PC-9 (cell line): Measurements from ENCODE around the gene CASP10. TPM values are rescaled to one million over a fixed set of nuclear protein-coding genes. Genes with fewer than 3 reads are reported as not detected.
A peak's percentile ranks its signal among the peaks of the same experiment; 100 is the strongest.
"Not testable (repeated sequence)": the region's sequence is repeated elsewhere in the genome, so short reads cannot be mapped to it uniquely, and the experiment has no call there.

Experiments used
- BruUV-seq: library from RNA; stranded (reverse); fragments of 400-500 nt; replicated peaks from 2 replicates; lab custom pipeline; 2021; lab: Mats Ljungman, UMichigan
- CTCF ChIA-PET: fragments of 300-600 bp; sonication (Branson Sonifier 250); formaldehyde crosslinking; loops from one replicate; lab custom pipeline; 2022; ENCODE audit warnings: antibody characterized with exemption; lab: Charles Lee
- POLR2A ChIA-PET: fragments of 300-600 bp; sonication (Branson Sonifier 250); formaldehyde crosslinking; loops from one replicate; lab custom pipeline; 2022; ENCODE audit warnings: antibody characterized with exemption; ENCODE audit not compliant: unreplicated experiment; lab: Charles Lee
- DNase-seq, 2 experiments: peaks; one replicate each; pipeline versions ENCODE4 v3.0.0 to v3.0.0-alpha.2; 2015 to 2022; ENCODE audit warnings: mixed read lengths in 1 of 2
- H2AFZ ChIP-seq: fragments of 200-600 bp; sonication (generic); 2 replicates; pipeline ENCODE4 v1.8.1; 2017; ENCODE audit warnings: antibody characterized with exemption
- H3F3A ChIP-seq: fragments of 200-600 bp; sonication (generic); 2 replicates; pipeline ENCODE4 v1.8.1; 2017; ENCODE audit warnings: antibody characterized with exemption, mild to moderate bottlenecking, low read depth; ENCODE audit not compliant: insufficient read depth
- H3K27ac ChIP-seq: fragments of 200-600 bp; sonication (generic); 2 replicates; pipeline ENCODE4 v1.6.1; 2016; ENCODE audit warnings: mixed run types
- H3K27me3 ChIP-seq: fragments of 200-600 bp; sonication (generic); 2 replicates; pipeline ENCODE4 v1.6.1; 2016; ENCODE audit warnings: low read depth, mixed run types; ENCODE audit not compliant: insufficient read depth
- H3K36me3 ChIP-seq: fragments of 200-600 bp; sonication (generic); 2 replicates; pipeline ENCODE4 v1.6.1; 2016; ENCODE audit warnings: low read depth, mixed run types
- H3K4me1 ChIP-seq: fragments of 200-600 bp; sonication (generic); replicated peaks from 2 replicates; pipeline ENCODE4 v1.6.1; 2016; ENCODE audit warnings: mixed run types; ENCODE audit not compliant: insufficient read depth
- H3K4me2 ChIP-seq: fragments of 200-600 bp; sonication (generic); 2 replicates; pipeline ENCODE4 v1.6.1; 2017; ENCODE audit warnings: mixed run types
- H3K4me3 ChIP-seq: fragments of 200-600 bp; sonication (generic); 2 replicates; pipeline ENCODE4 v1.6.1; 2016; ENCODE audit warnings: mixed run types
- H3K79me2 ChIP-seq: fragments of 200-600 bp; sonication (generic); 2 replicates; pipeline ENCODE4 v1.6.1; 2017; ENCODE audit warnings: low read depth, mixed run types
- H3K9me2 ChIP-seq: fragments of 200-600 bp; sonication (generic); 2 replicates; pipeline ENCODE4 v1.8.1; 2017; ENCODE audit warnings: mild to moderate bottlenecking; ENCODE audit not compliant: insufficient read depth
- H3K9me3 ChIP-seq: fragments of 200-600 bp; sonication (generic); 2 replicates; pipeline ENCODE4 v1.8.1; 2016; ENCODE audit warnings: low read depth; ENCODE audit not compliant: insufficient read depth
- H4K20me1 ChIP-seq: fragments of 200-600 bp; sonication (generic); 2 replicates; pipeline ENCODE4 v1.8.1; 2017; ENCODE audit not compliant: insufficient read depth
- CTCF ChIP-seq: fragments of 200-600 bp; sonication (generic); conservative IDR thresholded peaks from 2 replicates; pipeline ENCODE4 v1.6.1; 2017; ENCODE audit warnings: mixed run types, antibody characterized with exemption, mild to moderate bottlenecking, moderate library complexity
- EZH2 ChIP-seq: fragments of 200-600 bp; sonication (generic); IDR thresholded peaks from 2 replicates; pipeline ENCODE4 v1.8.0; 2017; ENCODE audit warnings: antibody characterized with exemption, low read depth
- intact Hi-C: fragments of 100-400 bp; cut with micrococcal nuclease; formaldehyde crosslinking; loops from one replicate; pipeline ENCODE4 v1.10.0; 2022; ENCODE audit not compliant: unreplicated experiment
- total RNA-seq: library from RNA; stranded (reverse); gene quantifications from 2 replicates; pipeline ENCODE4 v1.2.3, GENCODE V29; 2021

Gene CASP10
- total RNA-seq, 1 experiment from 2014 or later: 15.2 TPM

- CTCF ChIA-PET: interaction anchor here (0.9 kb wide), 1 partner anchor 18 kb away, joined by 6 read pairs; no protein-coding TSS in a partner anchor
- no TSS peak for BruUV-seq
- peak overlapping the region; percentile 97 for H3K27ac ChIP-seq
Observed at GRCh38 chr2:201149064-201149820, 33.7 kb upstream of the CASP10 start.

GRCh38 chr2:201149821-201150165 lies 33.1 kb upstream of the CASP10 start:
- POLR2A ChIA-PET: interaction anchor here (0.6 to 1.1 kb wide), 3 partner anchors 23 to 161 kb away, joined by 3 to 5 read pairs (median 4); no protein-coding TSS in a partner anchor
- not testable (repeated sequence) for H3K27me3 ChIP-seq, H2AFZ ChIP-seq, H3K9me3 ChIP-seq, H4K20me1 ChIP-seq, BruUV-seq, H3K9me2 ChIP-seq, H3K4me3 ChIP-seq
- Histone ChIP-seq H3K36me3 (peaks cover 17% of the 10 kb centered on the region), H3K4me1 (peaks cover 46% of the 10 kb centered on the region), H3K4me2 (peak overlapping the region; percentile 69), H3F3A (peaks cover 48% of the 10 kb centered on the region), H3K79me2 (peaks cover 12% of the 10 kb centered on the region), H3K27ac (peak overlapping the region; percentile 97)
- intact Hi-C loops: loop anchor here (1.0 to 10.0 kb wide), 4 partner anchors 20 to 185 kb away; partner anchors contain the start of genes HYCC2 and ORC2
- DNase-seq: peak; percentile 67 to 69
- CTCF ChIA-PET: interaction anchor here (0.6 kb wide), 1 partner anchor 253 kb away, joined by 3 read pairs; no protein-coding TSS in a partner anchor

More at GRCh38 chr2:201149064-201149820, 33.7 kb upstream of the CASP10 start:
- peaks cover 48% of the 10 kb centered on the region for H3F3A ChIP-seq
- peak overlapping the region; percentile 69 for H3K4me2 ChIP-seq
- no peaks in the 10 kb centered on the region for H3K9me3 ChIP-seq
- no peaks in the 10 kb centered on the region for H3K9me2 ChIP-seq
- no peaks in the 10 kb centered on the region for H3K27me3 ChIP-seq
- DNase-seq: peak in 1 of 2 experiments; percentile 92
- H3K4me1 ChIP-seq: peaks cover 46% of the 10 kb centered on the region
- H3K4me3 ChIP-seq: no peak overlapping the region; the same call in 1 of the 2 replicates
- TF ChIP-seq CTCF (no peak), EZH2 (no peak)
- H4K20me1 ChIP-seq: no peaks in the 10 kb centered on the region
- intact Hi-C loops: loop anchor here (1.0 kb wide), 2 partner anchors 20 to 31 kb away; no protein-coding TSS in a partner anchor
- H2AFZ ChIP-seq: no peak overlapping the region
- peaks cover 12% of the 10 kb centered on the region for H3K79me2 ChIP-seq
- POLR2A ChIA-PET: interaction anchor here (0.6 to 1.1 kb wide), 4 partner anchors 23 to 160 kb away, joined by 3 to 5 read pairs (median 4); no protein-coding TSS in a partner anchor
- peaks cover 13% of the 10 kb centered on the region for H3K36me3 ChIP-seq

DNA sequence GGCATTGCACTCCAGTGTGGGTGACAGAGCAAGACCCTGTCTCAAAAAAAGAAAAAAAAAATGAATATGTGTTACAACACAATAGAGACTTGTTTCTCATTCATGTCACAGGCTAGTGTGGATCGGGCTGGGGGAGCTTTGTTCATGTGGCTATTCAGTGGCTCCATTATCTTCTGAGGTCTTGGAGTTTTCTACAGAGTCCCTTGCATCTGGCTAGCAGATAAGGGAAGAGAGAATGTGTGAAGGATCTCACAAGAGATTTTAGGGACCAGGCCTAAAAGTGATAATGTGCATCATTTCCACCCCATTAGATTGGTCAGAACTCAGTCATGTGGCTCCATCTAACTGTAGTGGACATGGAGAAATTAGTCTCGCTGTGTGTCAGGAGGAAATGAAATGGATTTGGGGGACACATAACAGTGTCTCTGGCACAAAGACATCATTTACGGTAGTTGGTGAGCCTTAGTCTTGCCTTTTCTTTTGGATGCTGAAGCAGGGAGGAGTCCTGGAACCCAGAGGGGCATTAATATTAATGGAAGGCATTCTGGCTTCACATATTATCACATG lies 32.4 kb upstream of the CASP10 start:
- no peaks in the 10 kb centered on the region for H3K9me2 ChIP-seq
- peaks cover 17% of the 10 kb centered on the region for H3K36me3 ChIP-seq
- TSS peak; percentile 48 for BruUV-seq
- no peaks in the 10 kb centered on the region for H3K27me3 ChIP-seq
- H2AFZ ChIP-seq: no peak overlapping the region
- H3K4me1 ChIP-seq: peaks cover 46% of the 10 kb centered on the region
- intact Hi-C loops: loop anchor here (2.0 to 10.0 kb wide), 2 partner anchors 80 to 186 kb away; partner anchors contain the start of genes HYCC2 and ORC2
- H3K4me3 ChIP-seq: peak overlapping the region; percentile 12; the same call in 1 of the 2 replicates
- TF ChIP-seq EZH2: no peak
- no peak for TF ChIP-seq CTCF
- CTCF ChIA-PET: interaction anchor here (0.6 kb wide), 1 partner anchor 254 kb away, joined by 3 read pairs; no protein-coding TSS in a partner anchor
- no peak for DNase-seq
- peak overlapping the region; percentile 97 for H3K27ac ChIP-seq
- H3K9me3 ChIP-seq: no peaks in the 10 kb centered on the region
- H3K4me2 ChIP-seq: peak overlapping the region; percentile 69
- no peaks in the 10 kb centered on the region for H4K20me1 ChIP-seq
- POLR2A ChIA-PET: interaction anchor here (0.6 to 1.1 kb wide), 4 partner anchors 32 to 206 kb away, joined by 3 to 6 read pairs (median 5); no protein-coding TSS in a partner anchor
- H3F3A ChIP-seq: peaks cover 44% of the 10 kb centered on the region
- H3K79me2 ChIP-seq: peaks cover 12% of the 10 kb centered on the region
